Vagina (tissue), 2 donors: Measurements from ENCODE around the gene ANKIB1. TPM values are rescaled to one million over a fixed set of nuclear protein-coding genes. Genes with fewer than 3 reads are reported as not detected.

ENCODE experiments used
- DNase-seq, 2 donors: peaks; one replicate each; pipeline ENCODE4 v3.0.0-alpha.2; 2017; ENCODE audit errors: extremely low spot score in 2 of 2
- H3K27ac ChIP-seq: fragments of 200-600 bp; sonication (generic); one replicate; pipeline ENCODE4 v1.5.1; 2019
- H3K27me3 ChIP-seq: fragments of 200-600 bp; sonication (generic); one replicate; pipeline ENCODE4 v1.5.1; 2019
- H3K36me3 ChIP-seq, 2 donors: fragments of 200-600 bp; sonication (generic); one replicate each; pipeline ENCODE4 v1.5.1; 2017 to 2019
- H3K4me1 ChIP-seq: fragments of 200-600 bp; sonication (generic); one replicate; pipeline ENCODE4 v1.5.1; 2019
- H3K4me3 ChIP-seq, 2 donors: fragments of 200-600 bp; sonication (generic); 1 replicate in 1 of 2; 2 replicates in 1 of 2; pipeline ENCODE4 v1.5.1; 2016 to 2019
- H3K9me3 ChIP-seq: fragments of 200-600 bp; sonication (generic); one replicate; pipeline ENCODE4 v1.5.1; 2019
- POLR2A ChIP-seq, 2 donors: fragments of 450-650 bp; IDR thresholded peaks; one replicate each; pipeline ENCODE4 v1.6.1; 2017; ENCODE audit warnings: antibody characterized with exemption in 2 of 2, mild to moderate bottlenecking in 2 of 2, moderate library complexity in 2 of 2
- POLR2AphosphoS5 ChIP-seq, 2 donors: sonication (generic); formaldehyde crosslinking; IDR thresholded peaks; one replicate each; pipeline ENCODE4 v1.9.0; 2017; ENCODE audit warnings: antibody characterized with exemption in 2 of 2, mild to moderate bottlenecking in 2 of 2, low read depth in 1 of 2; ENCODE audit not compliant: insufficient read depth in 1 of 2
- intact Hi-C: fragments of 100-400 bp; cut with DNase I; formaldehyde crosslinking; loops from one replicate; pipeline ENCODE4 v1.15.1; 2023
- total RNA-seq: library from RNA; depleted of rRNA; stranded (reverse); fragments of >200 nt; gene quantifications from one replicate; pipeline ENCODE4 v1.2.3, GENCODE V29; 2016
- TF ChIP-seq, protein P1 (sequence below), 3 experiments: fragments of 450-650 bp in 2 of 3; fragments of 200-600 bp in 1 of 3; sonication (generic) in 1 of 3; IDR thresholded peaks; one replicate each; pipeline ENCODE4 v1.5.1; 2017 to 2019; ENCODE audit warnings: antibody characterized with exemption in 3 of 3, mild to moderate bottlenecking in 2 of 3, moderate library complexity in 2 of 3

The ANKIB1 gene
- total RNA-seq, 1 donor from 2014 or later = 27.7 TPM

DNA sequence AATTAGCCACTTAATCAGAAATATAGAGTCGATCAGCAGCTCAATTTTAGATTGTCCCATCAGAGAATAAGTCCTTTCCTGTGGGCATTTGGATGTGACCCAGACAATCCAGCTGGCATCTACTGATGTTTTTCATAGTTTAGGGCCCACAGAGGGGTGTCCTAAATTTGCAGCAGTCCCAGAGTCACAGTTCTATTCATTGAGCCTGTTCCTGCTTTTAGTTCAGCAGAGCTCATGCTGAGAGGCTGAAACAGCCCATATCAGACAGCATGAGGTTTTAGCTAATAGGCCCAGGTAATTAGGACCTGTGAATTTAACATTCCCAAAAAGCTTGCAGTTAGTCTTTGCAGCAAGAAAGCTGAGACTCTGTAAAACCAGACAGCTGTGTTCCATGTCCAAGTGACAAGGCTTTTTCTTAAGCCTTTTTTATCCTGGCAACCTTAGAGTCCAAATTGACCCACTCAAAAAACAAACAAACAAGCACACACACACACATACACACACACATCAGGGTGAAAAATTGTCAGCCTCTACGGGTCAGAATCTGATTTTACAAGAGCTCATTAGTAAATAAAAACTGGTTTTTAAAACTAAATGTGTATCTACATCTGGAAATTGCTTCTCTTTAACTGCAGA is 33.7 kb downstream of the ANKIB1 start:
- Histone ChIP-seq H3K4me3 (no peak overlapping the region), H3K36me3 (no peaks in the 10 kb centered on the region), H3K9me3 (no peaks in the 10 kb centered on the region), H3K27ac (no peak overlapping the region), H3K27me3 (no peaks in the 10 kb centered on the region), H3K4me1 (peaks cover 19% of the 10 kb centered on the region)
- DNase-seq = no peak
- intact Hi-C loops = no loop called here
- TF ChIP-seq, protein P1, sequence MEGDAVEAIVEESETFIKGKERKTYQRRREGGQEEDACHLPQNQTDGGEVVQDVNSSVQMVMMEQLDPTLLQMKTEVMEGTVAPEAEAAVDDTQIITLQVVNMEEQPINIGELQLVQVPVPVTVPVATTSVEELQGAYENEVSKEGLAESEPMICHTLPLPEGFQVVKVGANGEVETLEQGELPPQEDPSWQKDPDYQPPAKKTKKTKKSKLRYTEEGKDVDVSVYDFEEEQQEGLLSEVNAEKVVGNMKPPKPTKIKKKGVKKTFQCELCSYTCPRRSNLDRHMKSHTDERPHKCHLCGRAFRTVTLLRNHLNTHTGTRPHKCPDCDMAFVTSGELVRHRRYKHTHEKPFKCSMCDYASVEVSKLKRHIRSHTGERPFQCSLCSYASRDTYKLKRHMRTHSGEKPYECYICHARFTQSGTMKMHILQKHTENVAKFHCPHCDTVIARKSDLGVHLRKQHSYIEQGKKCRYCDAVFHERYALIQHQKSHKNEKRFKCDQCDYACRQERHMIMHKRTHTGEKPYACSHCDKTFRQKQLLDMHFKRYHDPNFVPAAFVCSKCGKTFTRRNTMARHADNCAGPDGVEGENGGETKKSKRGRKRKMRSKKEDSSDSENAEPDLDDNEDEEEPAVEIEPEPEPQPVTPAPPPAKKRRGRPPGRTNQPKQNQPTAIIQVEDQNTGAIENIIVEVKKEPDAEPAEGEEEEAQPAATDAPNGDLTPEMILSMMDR (IDR thresholded peaks at IDR 0.05) = no peak
- TF ChIP-seq POLR2A (IDR thresholded peaks at IDR 0.05) (no peak), POLR2AphosphoS5 (IDR thresholded peaks at IDR 0.05; ENCODE audit: insufficient read depth in 1 of 2, low read depth in 1 of 2) (no peak)

DNA sequence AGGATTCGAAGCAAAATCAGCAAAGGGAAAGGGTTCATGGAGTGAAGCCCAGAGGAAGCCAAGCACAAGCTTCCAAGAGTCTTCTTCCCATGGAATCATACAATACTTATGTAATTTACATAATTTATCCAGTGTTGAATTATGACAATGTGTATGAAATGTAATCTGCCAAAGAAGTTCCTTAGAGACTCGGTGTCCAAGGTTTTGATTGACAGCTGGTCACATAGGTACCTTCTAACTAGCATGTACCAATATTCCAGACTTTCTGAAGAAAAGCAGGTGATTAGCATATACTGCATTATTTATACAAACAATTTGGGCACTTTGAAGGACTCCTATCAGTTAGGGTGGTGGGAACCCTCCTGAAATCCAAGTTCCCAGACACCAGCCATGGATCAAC is 35.3 kb downstream of the ANKIB1 start:
- no peak overlapping the region for H3K4me3 ChIP-seq
- H3K4me1 ChIP-seq = peaks cover 19% of the 10 kb centered on the region
- no peak overlapping the region for H3K27ac ChIP-seq
- H3K36me3 ChIP-seq = no peaks in the 10 kb centered on the region
- no peak for TF ChIP-seq POLR2AphosphoS5 (IDR thresholded peaks at IDR 0.05; ENCODE audit: insufficient read depth in 1 of 2, low read depth in 1 of 2)
- TF ChIP-seq, protein P1 (IDR thresholded peaks at IDR 0.05) = no peak
- no peak for TF ChIP-seq POLR2A (IDR thresholded peaks at IDR 0.05)
- DNase-seq = no peak
- no peaks in the 10 kb centered on the region for H3K27me3 ChIP-seq
- no peaks in the 10 kb centered on the region for H3K9me3 ChIP-seq
- intact Hi-C loops = no loop called here

DNA sequence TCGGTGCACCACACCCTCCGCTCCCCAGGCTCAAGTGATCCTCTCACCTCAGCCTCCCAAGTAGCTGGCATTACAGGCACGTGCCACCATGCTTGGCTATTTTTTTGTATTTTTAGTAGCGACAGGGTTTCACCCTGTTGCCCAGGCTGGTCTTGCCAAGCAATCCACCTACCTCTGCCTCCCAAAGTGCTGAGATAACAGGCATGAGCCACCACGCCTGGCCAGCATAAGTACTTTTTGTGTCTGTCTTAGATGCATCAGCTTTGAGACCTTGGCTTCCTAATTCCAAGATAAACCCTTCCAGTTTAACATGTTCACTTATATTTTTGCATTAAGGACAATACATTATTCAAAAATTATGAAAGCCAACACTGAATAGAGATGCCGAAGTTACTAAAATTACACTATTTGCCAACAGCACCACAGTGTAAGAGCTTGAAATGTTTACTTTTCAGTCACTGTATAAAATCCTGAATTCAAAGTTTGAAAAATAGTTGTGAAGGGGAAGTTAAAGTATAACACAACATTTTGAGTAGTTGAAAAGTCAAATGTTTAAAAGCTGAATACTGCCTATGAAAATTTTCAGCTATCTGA is 36.5 kb downstream of the ANKIB1 start:
- H3K27ac ChIP-seq = no peak overlapping the region
- H3K9me3 ChIP-seq = no peaks in the 10 kb centered on the region
- no peak overlapping the region for H3K4me3 ChIP-seq
- intact Hi-C loops = no loop called here
- no peak for DNase-seq
- H3K36me3 ChIP-seq = no peaks in the 10 kb centered on the region
- no peaks in the 10 kb centered on the region for H3K27me3 ChIP-seq
- no peak for TF ChIP-seq POLR2A (IDR thresholded peaks at IDR 0.05)
- TF ChIP-seq, protein P1 (IDR thresholded peaks at IDR 0.05) = no peak
- TF ChIP-seq POLR2AphosphoS5 (IDR thresholded peaks at IDR 0.05; ENCODE audit: insufficient read depth in 1 of 2, low read depth in 1 of 2) = no peak
- H3K4me1 ChIP-seq = peaks cover 19% of the 10 kb centered on the region

DNA sequence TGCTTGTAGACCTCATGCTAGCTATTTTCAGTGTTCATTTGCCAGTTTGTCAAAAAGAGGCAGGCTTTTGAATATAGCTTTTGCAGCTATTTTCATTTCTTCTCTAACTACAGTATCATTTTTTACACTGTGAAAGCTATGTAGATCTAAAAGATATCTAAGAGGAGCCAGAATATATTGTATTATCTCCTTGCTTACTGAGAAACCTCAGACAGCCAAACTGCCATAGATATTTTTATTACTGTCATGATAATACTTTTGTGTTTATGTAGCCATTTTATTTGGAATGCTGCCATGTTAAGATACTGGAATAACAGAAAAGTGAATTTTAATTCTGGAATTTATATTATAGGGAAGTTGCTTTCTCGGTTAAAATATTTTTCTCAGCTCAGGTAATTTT is 37.2 kb downstream of the ANKIB1 start:
- intact Hi-C loops = no loop called here
- Histone ChIP-seq H3K27me3 (no peaks in the 10 kb centered on the region), H3K27ac (no peak overlapping the region), H3K4me1 (peaks cover 15% of the 10 kb centered on the region), H3K4me3 (no peak overlapping the region), H3K9me3 (no peaks in the 10 kb centered on the region), H3K36me3 (no peaks in the 10 kb centered on the region)
- DNase-seq = no peak
- TF ChIP-seq POLR2AphosphoS5 (IDR thresholded peaks at IDR 0.05; ENCODE audit: insufficient read depth in 1 of 2, low read depth in 1 of 2) (no peak), POLR2A (IDR thresholded peaks at IDR 0.05) (no peak)
- TF ChIP-seq, protein P1 (IDR thresholded peaks at IDR 0.05) = no peak

DNA sequence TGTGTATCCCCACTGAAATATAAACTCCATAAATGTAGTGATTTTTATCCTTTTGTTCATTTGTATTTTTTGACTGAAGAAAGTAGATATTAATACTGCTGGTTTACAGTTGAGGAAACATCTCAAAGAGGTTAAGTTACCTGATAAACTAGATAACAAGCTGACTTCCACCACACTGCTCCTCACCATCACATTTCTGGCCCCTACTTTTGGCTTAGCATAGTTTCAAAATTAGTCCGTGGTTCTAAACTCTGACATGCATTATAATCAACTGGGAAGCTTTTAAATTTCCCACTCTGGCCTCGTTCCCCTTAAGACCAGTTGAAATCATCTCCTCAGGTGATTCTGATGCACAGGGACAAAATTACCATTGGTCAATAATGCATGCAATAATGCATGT is 43.5 kb downstream of the ANKIB1 start:
- Histone ChIP-seq H3K27ac (no peak overlapping the region), H3K4me1 (no peaks in the 10 kb centered on the region), H3K9me3 (no peaks in the 10 kb centered on the region), H3K4me3 (no peak overlapping the region), H3K27me3 (no peaks in the 10 kb centered on the region), H3K36me3 (no peaks in the 10 kb centered on the region)
- DNase-seq = no peak
- intact Hi-C loops = no loop called here
- TF ChIP-seq, protein P1 (IDR thresholded peaks at IDR 0.05) = no peak
- TF ChIP-seq POLR2AphosphoS5 (IDR thresholded peaks at IDR 0.05; ENCODE audit: insufficient read depth in 1 of 2, low read depth in 1 of 2) (no peak), POLR2A (IDR thresholded peaks at IDR 0.05) (no peak)
